ENCODE data around the gene KRTAP10-10.
"Not testable (repeated sequence)": the region's sequence is repeated elsewhere in the genome, so short reads cannot be mapped to it uniquely, and the experiment has no call there.

KRTAP10-10 gene

GRCh38 chr21:44603109-44603875 is 33.9 kb upstream of the KRTAP10-10 start:
- no peak for DNase-seq

GRCh38 chr21:44603911-44604310 is 33.2 kb upstream of the KRTAP10-10 start:
- no peak for DNase-seq

GRCh38 chr21:44606495-44606894 is 30.7 kb upstream of the KRTAP10-10 start:
- no peak for DNase-seq

GRCh38 chr21:44609193-44609592 is 28.0 kb upstream of the KRTAP10-10 start:
- no peak for DNase-seq

GRCh38 chr21:44610157-44610843 is 26.9 kb upstream of the KRTAP10-10 start:
- not testable (repeated sequence) for DNase-seq

- DNase-seq: no peak
These were observed 25.6 kb upstream of the KRTAP10-10 start for GRCh38 chr21:44611551-44611950.

GRCh38 chr21:44612029-44612486 is 25.1 kb upstream of the KRTAP10-10 start, which contains the start of gene KRTAP10-8:
Gene KRTAP10-8, plus strand, starts transcription at chr21:44612079. Its CDS starts 22 bp downstream, at chr21:44612101.
- no peak for DNase-seq

GRCh38 chr21:44612669-44613229 is 24.4 kb upstream of the KRTAP10-10 start:
- no peak for DNase-seq

GRCh38 chr21:44613386-44614155 is 23.6 kb upstream of the KRTAP10-10 start:
- DNase-seq: no peak

GRCh38 chr21:44614161-44614631 is 23.0 kb upstream of the KRTAP10-10 start:
- DNase-seq: no peak

- DNase-seq: no peak
These were observed 22.2 kb upstream of the KRTAP10-10 start for GRCh38 chr21:44614961-44615391.

GRCh38 chr21:44615466-44615865 is 21.7 kb upstream of the KRTAP10-10 start:
- DNase-seq: no peak

- no peak for DNase-seq
These were observed 21.1 kb upstream of the KRTAP10-10 start for GRCh38 chr21:44615911-44616590.

- no peak for DNase-seq
These were observed 20.6 kb upstream of the KRTAP10-10 start for GRCh38 chr21:44616591-44616926.

GRCh38 chr21:44617071-44617501 is 20.1 kb upstream of the KRTAP10-10 start:
- DNase-seq: no peak

GRCh38 chr21:44618504-44618903 is 18.7 kb upstream of the KRTAP10-10 start:
- DNase-seq: no peak

GRCh38 chr21:44618909-44619308 is 18.2 kb upstream of the KRTAP10-10 start:
- peak; percentile 78 for DNase-seq

GRCh38 chr21:44619886-44620285 is 17.3 kb upstream of the KRTAP10-10 start:
- DNase-seq: no peak

GRCh38 chr21:44623575-44623974 is 13.6 kb upstream of the KRTAP10-10 start:
- no peak for DNase-seq

GRCh38 chr21:44625756-44626155 is 11.4 kb upstream of the KRTAP10-10 start:
- no peak for DNase-seq

GRCh38 chr21:44626262-44626661 is 10.9 kb upstream of the KRTAP10-10 start:
- DNase-seq: peak; percentile 30

GRCh38 chr21:44626673-44627143 is 10.4 kb upstream of the KRTAP10-10 start, which contains the start of gene KRTAP10-9:
Gene KRTAP10-9, plus strand, starts transcription at chr21:44627093. Its CDS starts 79 bp downstream, at chr21:44627172.
- no peak for DNase-seq
